K562 (cell line): ENCODE results near the gene MAMDC4. TPM values are rescaled to one million over a fixed set of nuclear protein-coding genes. Genes with fewer than 3 reads are reported as not detected.
A peak's percentile ranks its signal among the peaks of the same experiment; 100 is the strongest.

Source experiments
- ARNT ChIP-seq, 2 experiments: fragments of 450-650 bp; IDR thresholded peaks; 2 replicates each; pipeline ENCODE4 v1.6.1; 2016; ENCODE audit warnings: mild to moderate bottlenecking in 1 of 2
- BDP1 ChIP-seq: IDR thresholded peaks from 3 replicates; pipeline ENCODE4 v1.6.1; 2011; ENCODE audit not compliant: insufficient read length, insufficient read depth
- EWSR1 ChIP-seq: fragments of 450-650 bp; IDR thresholded peaks from 2 replicates; pipeline ENCODE4 v1.6.1; 2018; ENCODE audit warnings: borderline replicate concordance, mild to moderate bottlenecking, low read depth, moderate library complexity; ENCODE audit not compliant: partially characterized antibody
- HIVEP1 ChIP-seq: fragments of 250-450 bp; sonication (Bioruptor Pico); IDR thresholded peaks from 2 replicates; pipeline ENCODE4 v1.4.0; 2020; ENCODE audit warnings: mild to moderate bottlenecking
- KDM2B ChIP-seq: fragments of 250-450 bp; sonication (Bioruptor Pico); IDR thresholded peaks from 2 replicates; pipeline ENCODE4 v1.8.0; 2021; ENCODE audit warnings: mild to moderate bottlenecking, moderate library complexity
- POLR3A ChIP-seq: IDR thresholded peaks from 2 replicates; pipeline ENCODE4 v1.6.1; 2011; ENCODE audit warnings: borderline replicate concordance, mild to moderate bottlenecking, moderate library complexity; ENCODE audit not compliant: insufficient read length, insufficient read depth; ENCODE audit errors: extremely low read depth
- RERE ChIP-seq: sonication (generic); formaldehyde crosslinking; IDR thresholded peaks from 2 replicates; pipeline ENCODE4 v1.8.0; 2023; ENCODE audit warnings: missing genetic modification reagents, mild to moderate bottlenecking, borderline replicate concordance
- SMAD3 ChIP-seq: fragments of 450-650 bp; formaldehyde crosslinking; conservative IDR thresholded peaks from 2 replicates; pipeline ENCODE4 v1.4.0; 2020; ENCODE audit warnings: mild to moderate bottlenecking
- SMC3 ChIP-seq: conservative IDR thresholded peaks from 2 replicates; pipeline ENCODE4 v1.6.1; 2011; ENCODE audit warnings: low read depth, low read length, improper control_type of control experiment; ENCODE audit not compliant: insufficient read depth
- SRF ChIP-seq, 2 experiments: fragments of 250-450, 450-650 bp in 1 of 2; sonication (Bioruptor Pico) in 1 of 2; sonication (generic) in 1 of 2; formaldehyde crosslinking; IDR thresholded peaks; 2 replicates each; pipeline versions ENCODE4 v1.5.0 to v1.5.1; 2020 to 2022; ENCODE audit warnings: mild to moderate bottlenecking in 1 of 2, missing genetic modification reagents in 1 of 2
- TFAM ChIP-seq: fragments of 250-450 bp; sonication (Bioruptor Pico); conservative IDR thresholded peaks from 2 replicates; pipeline ENCODE4 v1.5.0; 2021; ENCODE audit warnings: mild to moderate bottlenecking, moderate library complexity
- XRCC4 ChIP-seq: IDR thresholded peaks from one replicate; pipeline ENCODE4 v1.6.1; 2011; ENCODE audit not compliant: insufficient read depth, insufficient read length; ENCODE audit errors: extremely low read depth
- XRCC5 ChIP-seq: fragments of 200-400 bp; formaldehyde crosslinking; IDR thresholded peaks from 2 replicates; pipeline ENCODE4 v1.6.1; 2017; ENCODE audit warnings: low read depth, mild to moderate bottlenecking, low read length
- YY1 ChIP-seq, 3 experiments: IDR thresholded peaks; 2 replicates each; pipeline ENCODE4 v1.6.1; 2011; ENCODE audit warnings: low read length in 2 of 3, mild to moderate bottlenecking in 2 of 3, moderate library complexity in 2 of 3, borderline replicate concordance in 1 of 3, control low read depth in 1 of 3, low read depth in 1 of 3; ENCODE audit not compliant: insufficient read depth in 3 of 3, insufficient replicate concordance in 2 of 3, control insufficient read depth in 1 of 3, insufficient read length in 1 of 3; ENCODE audit errors: extremely low read depth in 1 of 3
- ZBTB5 ChIP-seq: fragments of 450-650 bp; IDR thresholded peaks from 2 replicates; pipeline ENCODE4 v1.6.1; 2017; ENCODE audit warnings: antibody characterized with exemption
- polyA plus RNA-seq, 8 experiments: library from polyadenylated mRNA; depleted of rRNA in 4 of 8; stranded (reverse) in 5 of 8; unstranded in 3 of 8; fragments of >200 nt; fragmentation: Nextera tagmentation in 2 of 8; fragmentation: Illumina TruSeq in 1 of 8; extraction: Ambion mirVana in 2 of 8; extraction: Trizol in 1 of 8; gene quantifications; 2 replicates each; pipeline versions ENCODE4 v1.2.1 to v1.2.3, GENCODE V29; 2011 to 2014; ENCODE audit warnings: inconsistent platforms in 1 of 8, missing spikeins in 1 of 8
- total RNA-seq, 7 experiments: library from RNA; depleted of rRNA in 6 of 7; stranded (reverse); fragments of >200 nt in 6 of 7; fragmentation: Illumina TruSeq in 2 of 7; extraction: Trizol in 2 of 7; gene quantifications; 2 replicates each; pipeline versions ENCODE4 v1.2.1 to v1.2.3, GENCODE V29; 2011 to 2021; ENCODE audit warnings: low replicate concordance in 1 of 7

The MAMDC4 gene
- total and polyA plus RNA-seq, 9 of the 15 experiments (the other 6 are each of a cell fraction or from before 2014, with no cell fraction given), result 0.03 to 10.8 (median 1.5) TPM

- no peak for TF ChIP-seq RERE
- no peak for TF ChIP-seq ARNT (IDR thresholded peaks at IDR 0.05)
- TF ChIP-seq EWSR1, result no peak
- no peak for TF ChIP-seq SMAD3 (CRISPR knock-in tag)
- no peak for TF ChIP-seq BDP1
- TF ChIP-seq HIVEP1 (CRISPR knock-in tag), result no peak
- TF ChIP-seq POLR3A, result no peak
- no peak for TF ChIP-seq SRF (CRISPR knock-in tag; IDR thresholded peaks at IDR 0.05)
- TF ChIP-seq KDM2B (CRISPR knock-in tag), result 0 out of 2 replicates have a peak, but pooled peaks have one; percentile 48
- no peak for TF ChIP-seq ZBTB5
- no peak for TF ChIP-seq XRCC5
- no peak for TF ChIP-seq SMC3
- TF ChIP-seq XRCC4, result no peak
- no peak for TF ChIP-seq TFAM (CRISPR knock-in tag)
- peak; percentile 89 to 97 (median 96) for TF ChIP-seq YY1 (IDR thresholded peaks at IDR 0.05; ENCODE audit: borderline replicate concordance in 1 of 3, control insufficient read depth in 1 of 3, extremely low read depth in 1 of 3, insufficient read depth in 3 of 3, insufficient read length in 1 of 3, insufficient replicate concordance in 2 of 3, low read depth in 1 of 3, low read length in 2 of 3)
These were observed 44.7 kb upstream of the MAMDC4 start, which contains the start of gene RABL6 (continued) for GRCh38 chr9:136807281-136808074.
